Hepatocyte (in vitro differentiated cells): ENCODE measurements around the gene AVPR2.

Source experiments
- CTCF ChIP-seq: fragments of 200-600 bp; sonication (generic); IDR thresholded peaks from 2 replicates; pipeline ENCODE4 v1.5.1; 2016; ENCODE audit warnings: antibody characterized with exemption, mild to moderate bottlenecking; ENCODE audit not compliant: poor library complexity
- EZH2 ChIP-seq: fragments of 200-600 bp; sonication (generic); IDR thresholded peaks from 2 replicates; pipeline ENCODE4 v1.6.1; 2016; ENCODE audit warnings: antibody characterized with exemption, mild to moderate bottlenecking, borderline replicate concordance

- TF ChIP-seq CTCF (no peak), EZH2 (peak; percentile 1)
Observed at GRCh38 chrX:153887385-153887784, 17.1 kb upstream of the AVPR2 start.
